ENCODE data around the gene JADE2. TPM values are rescaled to one million over a fixed set of nuclear protein-coding genes. Genes with fewer than 3 reads are reported as not detected.

The JADE2 gene
- total RNA-seq, 1 donor from 2014 or later = 30.3 TPM

GRCh38 chr5:134566741-134567221 lies 41.3 kb downstream of the JADE2 start:
- no peak overlapping the region for H3K27ac ChIP-seq (ENCODE audit: low read depth, low read length)
- no peaks in the 10 kb centered on the region for H3K9me3 ChIP-seq (ENCODE audit: insufficient read depth, low read depth, low read length)
- H3K36me3 Mint-ChIP-seq (ENCODE audit: low read depth, unreplicated experiment) = peaks cover 47% of the 10 kb centered on the region
- no peak overlapping the region for H3K27ac Mint-ChIP-seq (ENCODE audit: unreplicated experiment)
- no peak for TF ChIP-seq EZH2 (IDR thresholded peaks at IDR 0.05; ENCODE audit: insufficient read depth, low read length)
- TF ChIP-seq, protein P1, sequence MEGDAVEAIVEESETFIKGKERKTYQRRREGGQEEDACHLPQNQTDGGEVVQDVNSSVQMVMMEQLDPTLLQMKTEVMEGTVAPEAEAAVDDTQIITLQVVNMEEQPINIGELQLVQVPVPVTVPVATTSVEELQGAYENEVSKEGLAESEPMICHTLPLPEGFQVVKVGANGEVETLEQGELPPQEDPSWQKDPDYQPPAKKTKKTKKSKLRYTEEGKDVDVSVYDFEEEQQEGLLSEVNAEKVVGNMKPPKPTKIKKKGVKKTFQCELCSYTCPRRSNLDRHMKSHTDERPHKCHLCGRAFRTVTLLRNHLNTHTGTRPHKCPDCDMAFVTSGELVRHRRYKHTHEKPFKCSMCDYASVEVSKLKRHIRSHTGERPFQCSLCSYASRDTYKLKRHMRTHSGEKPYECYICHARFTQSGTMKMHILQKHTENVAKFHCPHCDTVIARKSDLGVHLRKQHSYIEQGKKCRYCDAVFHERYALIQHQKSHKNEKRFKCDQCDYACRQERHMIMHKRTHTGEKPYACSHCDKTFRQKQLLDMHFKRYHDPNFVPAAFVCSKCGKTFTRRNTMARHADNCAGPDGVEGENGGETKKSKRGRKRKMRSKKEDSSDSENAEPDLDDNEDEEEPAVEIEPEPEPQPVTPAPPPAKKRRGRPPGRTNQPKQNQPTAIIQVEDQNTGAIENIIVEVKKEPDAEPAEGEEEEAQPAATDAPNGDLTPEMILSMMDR (IDR thresholded peaks at IDR 0.05; ENCODE audit: insufficient read depth, low read depth, low read length) = no peak
- no peak overlapping the region for H3K4me3 Mint-ChIP-seq (ENCODE audit: unreplicated experiment)
- H3K4me1 Mint-ChIP-seq (ENCODE audit: low read depth, unreplicated experiment) = peaks cover 15% of the 10 kb centered on the region
- no peaks in the 10 kb centered on the region for H3K27me3 Mint-ChIP-seq (ENCODE audit: low read depth, unreplicated experiment)
- no peak overlapping the region for H3K4me3 ChIP-seq (ENCODE audit: insufficient read depth, low read depth, low read length)
- H2AFZ ChIP-seq (ENCODE audit: low read depth, low read length) = no peak overlapping the region
- no peaks in the 10 kb centered on the region for H3K36me3 ChIP-seq (ENCODE audit: insufficient read depth, low read length)
- no peak for DNase-seq (ENCODE audit: low read depth)
- H3K9ac ChIP-seq (ENCODE audit: low read length) = no peak overlapping the region
- H3K9me3 Mint-ChIP-seq (ENCODE audit: unreplicated experiment) = no peaks in the 10 kb centered on the region
- no peak for FAIRE-seq
- no peaks in the 10 kb centered on the region for H3K27me3 ChIP-seq (ENCODE audit: insufficient read depth, low read length)
- H3K4me1 ChIP-seq (ENCODE audit: insufficient read depth, low read length) = peaks cover 22% of the 10 kb centered on the region
- H3K79me2 ChIP-seq (ENCODE audit: insufficient read depth, low read length) = no peaks in the 10 kb centered on the region
- no peaks in the 10 kb centered on the region for H4K20me1 ChIP-seq (ENCODE audit: insufficient read depth, low read length)
- H3K4me2 ChIP-seq (ENCODE audit: low read length) = no peak overlapping the region

GRCh38 chr5:134567641-134568336 lies 42.3 kb downstream of the JADE2 start:
- H3K4me3 Mint-ChIP-seq (ENCODE audit: unreplicated experiment) = no peak overlapping the region
- TF ChIP-seq, protein P1 (IDR thresholded peaks at IDR 0.05; ENCODE audit: insufficient read depth, low read depth, low read length) = no peak
- TF ChIP-seq EZH2 (IDR thresholded peaks at IDR 0.05; ENCODE audit: insufficient read depth, low read length) = no peak
- H3K4me2 ChIP-seq (ENCODE audit: low read length) = peak overlapping the region; percentile 10
- H3K9me3 ChIP-seq (ENCODE audit: insufficient read depth, low read depth, low read length) = no peaks in the 10 kb centered on the region
- H4K20me1 ChIP-seq (ENCODE audit: insufficient read depth, low read length) = no peaks in the 10 kb centered on the region
- FAIRE-seq (no peak), DNase-seq (ENCODE audit: low read depth) (peak; percentile 46)
- peaks cover 53% of the 10 kb centered on the region for H3K36me3 Mint-ChIP-seq (ENCODE audit: low read depth, unreplicated experiment)
- no peaks in the 10 kb centered on the region for H3K27me3 Mint-ChIP-seq (ENCODE audit: low read depth, unreplicated experiment)
- H3K36me3 ChIP-seq (ENCODE audit: insufficient read depth, low read length) = no peaks in the 10 kb centered on the region
- H2AFZ ChIP-seq (ENCODE audit: low read depth, low read length) = no peak overlapping the region
- no peak overlapping the region for H3K4me3 ChIP-seq (ENCODE audit: insufficient read depth, low read depth, low read length)
- H3K27ac ChIP-seq (ENCODE audit: low read depth, low read length) = no peak overlapping the region
- peaks cover 13% of the 10 kb centered on the region for H3K4me1 Mint-ChIP-seq (ENCODE audit: low read depth, unreplicated experiment)
- H3K4me1 ChIP-seq (ENCODE audit: insufficient read depth, low read length) = peaks cover 17% of the 10 kb centered on the region
- no peaks in the 10 kb centered on the region for H3K79me2 ChIP-seq (ENCODE audit: insufficient read depth, low read length)
- H3K27ac Mint-ChIP-seq (ENCODE audit: unreplicated experiment) = no peak overlapping the region
- H3K9ac ChIP-seq (ENCODE audit: low read length) = no peak overlapping the region
- no peaks in the 10 kb centered on the region for H3K9me3 Mint-ChIP-seq (ENCODE audit: unreplicated experiment)
- no peaks in the 10 kb centered on the region for H3K27me3 ChIP-seq (ENCODE audit: insufficient read depth, low read length)

DNA sequence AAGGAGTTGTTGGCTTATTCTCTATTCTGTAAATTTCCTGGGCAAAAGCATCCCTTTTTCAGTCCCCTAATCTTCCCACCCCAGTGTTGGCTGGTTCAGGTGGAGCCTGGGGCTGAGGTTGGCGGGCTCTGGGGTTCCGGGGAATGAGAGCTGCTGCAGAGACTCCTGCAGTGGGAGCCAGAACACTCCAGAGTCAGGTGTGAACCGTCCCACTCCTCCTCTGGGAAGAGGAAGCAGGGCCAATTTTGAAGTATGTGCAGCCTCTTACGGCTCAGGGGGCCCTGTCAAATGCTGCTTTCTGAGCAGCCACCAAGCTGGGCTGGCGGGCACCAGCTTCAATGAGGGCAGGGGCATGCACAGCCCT lies 42.8 kb downstream of the JADE2 start:
- no peak overlapping the region for H2AFZ ChIP-seq (ENCODE audit: low read depth, low read length)
- Mint-ChIP-seq H3K4me3 (ENCODE audit: unreplicated experiment) (no peak overlapping the region), H3K36me3 (ENCODE audit: low read depth, unreplicated experiment) (peaks cover 54% of the 10 kb centered on the region), H3K27me3 (ENCODE audit: low read depth, unreplicated experiment) (no peaks in the 10 kb centered on the region), H3K27ac (ENCODE audit: unreplicated experiment) (no peak overlapping the region), H3K4me1 (ENCODE audit: low read depth, unreplicated experiment) (peaks cover 13% of the 10 kb centered on the region), H3K9me3 (ENCODE audit: unreplicated experiment) (no peaks in the 10 kb centered on the region)
- FAIRE-seq = no peak
- no peak overlapping the region for H3K4me2 ChIP-seq (ENCODE audit: low read length)
- H3K27me3 ChIP-seq (ENCODE audit: insufficient read depth, low read length) = no peaks in the 10 kb centered on the region
- H3K4me1 ChIP-seq (ENCODE audit: insufficient read depth, low read length) = peaks cover 17% of the 10 kb centered on the region
- H3K9ac ChIP-seq (ENCODE audit: low read length) = no peak overlapping the region
- no peak for DNase-seq (ENCODE audit: low read depth)
- no peak overlapping the region for H3K4me3 ChIP-seq (ENCODE audit: insufficient read depth, low read depth, low read length)
- H3K79me2 ChIP-seq (ENCODE audit: insufficient read depth, low read length) = no peaks in the 10 kb centered on the region
- H3K36me3 ChIP-seq (ENCODE audit: insufficient read depth, low read length) = no peaks in the 10 kb centered on the region
- H3K9me3 ChIP-seq (ENCODE audit: insufficient read depth, low read depth, low read length) = no peaks in the 10 kb centered on the region
- no peaks in the 10 kb centered on the region for H4K20me1 ChIP-seq (ENCODE audit: insufficient read depth, low read length)
- no peak overlapping the region for H3K27ac ChIP-seq (ENCODE audit: low read depth, low read length)
- TF ChIP-seq, protein P1 (IDR thresholded peaks at IDR 0.05; ENCODE audit: insufficient read depth, low read depth, low read length) = no peak
- no peak for TF ChIP-seq EZH2 (IDR thresholded peaks at IDR 0.05; ENCODE audit: insufficient read depth, low read length)
